Umbilical cord (tissue), 2 donors: ENCODE data around the gene GPX6. TPM values are rescaled to one million over a fixed set of nuclear protein-coding genes. Genes with fewer than 3 reads are reported as not detected.
"Not testable (repeated sequence)": the region's sequence is repeated elsewhere in the genome, so short reads cannot be mapped to it uniquely, and the experiment has no call there.

Experiments used
- DNase-seq: peaks from one replicate; pipeline ENCODE4 v3.0.0-alpha.2; 2015; ENCODE audit warnings: low spot score
- total RNA-seq: library from RNA; depleted of rRNA; stranded (reverse); fragments of >200 nt; gene quantifications from one replicate; pipeline ENCODE4 v1.2.3, GENCODE V29; 2014; ENCODE audit warnings: low replicate concordance; ENCODE audit not compliant: insufficient read depth

Gene GPX6
- 1.4 TPM for total RNA-seq

- no peak for DNase-seq
Observed at GRCh38 chr6:28515676-28516075, at the start of gene GPX6. TSS of gene GPX6 (minus strand) at chr6:28515793. CDS start at chr6:28515743, 50 bp downstream.

GRCh38 chr6:28563430-28564095 is 48.0 kb upstream of the GPX6 start:
- no peak for DNase-seq

GRCh38 chr6:28558629-28559028 is 43.0 kb upstream of the GPX6 start:
- DNase-seq = no peak

- DNase-seq = no peak
Observed at GRCh38 chr6:28555136-28555535, 39.5 kb upstream of the GPX6 start.

- peak; percentile 3 for DNase-seq
Observed at GRCh38 chr6:28553986-28554881, 38.6 kb upstream of the GPX6 start.

- DNase-seq = no peak
Observed at GRCh38 chr6:28553384-28553985, 37.9 kb upstream of the GPX6 start.

GRCh38 chr6:28551891-28552666 is 36.5 kb upstream of the GPX6 start:
- no peak for DNase-seq

- DNase-seq = not testable (repeated sequence)
Observed at GRCh38 chr6:28547003-28547402, 31.4 kb upstream of the GPX6 start.

GRCh38 chr6:28545955-28546354 is 30.4 kb upstream of the GPX6 start:
- no peak for DNase-seq

GRCh38 chr6:28543651-28544610 is 28.3 kb upstream of the GPX6 start:
- DNase-seq = peak; percentile 66

GRCh38 chr6:28542440-28543296 is 27.1 kb upstream of the GPX6 start:
- peak; percentile 86 for DNase-seq

- no peak for DNase-seq
Observed at GRCh38 chr6:28541996-28542395, 26.4 kb upstream of the GPX6 start.

- no peak for DNase-seq
Observed at GRCh38 chr6:28537509-28538140, 22.0 kb upstream of the GPX6 start.

GRCh38 chr6:28537065-28537464 is 21.5 kb upstream of the GPX6 start:
- DNase-seq = no peak

- DNase-seq = no peak
Observed at GRCh38 chr6:28534875-28535274, 19.3 kb upstream of the GPX6 start.

- DNase-seq = no peak
Observed at GRCh38 chr6:28534306-28534705, 18.7 kb upstream of the GPX6 start.

- DNase-seq = no peak
Observed at GRCh38 chr6:28531479-28532128, 16.0 kb upstream of the GPX6 start.

- DNase-seq = peak; percentile 46
Observed at GRCh38 chr6:28530777-28531176, 15.2 kb upstream of the GPX6 start.
